D721Med (cell line): ENCODE data around the gene ZC3H7A.
A peak's percentile ranks its signal among the peaks of the same experiment; 100 is the strongest.

Experiments used
- DNase-seq: peaks from one replicate; pipeline ENCODE4 v3.0.0; 2011; ENCODE audit warnings: low spot score; ENCODE audit not compliant: insufficient read length
- FAIRE-seq: peaks from 2 replicates; lab custom pipeline; 2011; peaks lifted over from hg19 to GRCh38; lab: Jason Lieb, UNC
- CTCF ChIP-seq: IDR thresholded peaks from 2 replicates; pipeline ENCODE4 v1.5.1; 2012; ENCODE audit warnings: mild to moderate bottlenecking, control low read depth; ENCODE audit not compliant: insufficient read depth; ENCODE audit errors: missing control alignments

The ZC3H7A gene

DNA sequence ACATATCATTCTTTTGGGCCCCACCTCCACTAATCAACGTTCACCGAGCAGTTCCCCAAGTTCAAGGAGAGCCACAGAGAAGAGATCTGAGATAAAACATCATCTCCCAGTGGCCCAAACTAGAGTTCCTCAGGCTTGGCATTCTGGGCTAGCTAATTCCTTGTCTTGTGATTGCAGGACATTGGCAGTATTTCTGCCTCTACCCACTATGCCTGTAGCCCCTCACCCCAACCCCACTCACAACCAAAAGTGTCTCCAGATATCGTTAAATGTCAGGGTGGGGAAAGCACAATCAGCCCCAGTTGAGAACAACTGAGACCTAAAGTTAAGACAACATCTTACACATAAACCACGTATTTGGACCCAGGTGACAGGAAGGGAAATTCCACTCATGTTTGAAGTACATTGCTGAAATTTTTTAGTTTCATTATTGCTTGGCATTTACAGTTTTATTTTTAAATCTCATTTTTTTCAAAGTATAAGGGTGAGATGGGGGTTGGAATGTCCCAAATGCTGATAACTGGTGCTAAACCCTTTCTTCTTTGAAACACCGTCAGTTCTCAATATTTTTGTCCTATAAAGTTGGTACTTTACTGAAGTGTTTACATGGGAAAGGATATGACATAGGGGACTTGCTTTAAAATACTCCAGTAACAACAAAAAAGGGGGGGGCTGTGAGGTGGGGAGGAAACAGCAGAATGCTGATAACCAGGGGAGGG, 13.6 kb downstream of the ZC3H7A start:
- TF ChIP-seq CTCF, result no peak
- no peak for FAIRE-seq
- no peak for DNase-seq

DNA sequence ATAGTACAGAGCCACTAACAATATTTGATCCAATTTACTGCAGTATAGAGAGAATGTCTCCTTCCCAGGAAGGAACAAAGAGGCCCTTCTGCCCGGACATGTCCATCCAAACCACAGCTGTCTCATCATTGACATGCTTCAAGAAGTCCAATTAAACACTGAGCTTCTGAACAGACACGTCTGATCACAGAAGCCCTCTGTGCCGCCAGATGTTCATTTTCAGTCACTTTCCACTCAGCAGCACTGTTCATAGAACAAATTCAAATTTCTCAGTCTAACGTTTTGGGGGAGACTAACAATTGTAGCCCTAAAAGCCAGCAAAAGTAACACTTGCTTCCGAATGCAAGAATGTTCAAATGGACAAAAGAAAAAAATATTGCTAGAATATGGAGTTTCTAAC, 15.3 kb downstream of the ZC3H7A start:
- TF ChIP-seq CTCF, result no peak
- DNase-seq, result no peak
- peak; percentile 38 for FAIRE-seq

DNA sequence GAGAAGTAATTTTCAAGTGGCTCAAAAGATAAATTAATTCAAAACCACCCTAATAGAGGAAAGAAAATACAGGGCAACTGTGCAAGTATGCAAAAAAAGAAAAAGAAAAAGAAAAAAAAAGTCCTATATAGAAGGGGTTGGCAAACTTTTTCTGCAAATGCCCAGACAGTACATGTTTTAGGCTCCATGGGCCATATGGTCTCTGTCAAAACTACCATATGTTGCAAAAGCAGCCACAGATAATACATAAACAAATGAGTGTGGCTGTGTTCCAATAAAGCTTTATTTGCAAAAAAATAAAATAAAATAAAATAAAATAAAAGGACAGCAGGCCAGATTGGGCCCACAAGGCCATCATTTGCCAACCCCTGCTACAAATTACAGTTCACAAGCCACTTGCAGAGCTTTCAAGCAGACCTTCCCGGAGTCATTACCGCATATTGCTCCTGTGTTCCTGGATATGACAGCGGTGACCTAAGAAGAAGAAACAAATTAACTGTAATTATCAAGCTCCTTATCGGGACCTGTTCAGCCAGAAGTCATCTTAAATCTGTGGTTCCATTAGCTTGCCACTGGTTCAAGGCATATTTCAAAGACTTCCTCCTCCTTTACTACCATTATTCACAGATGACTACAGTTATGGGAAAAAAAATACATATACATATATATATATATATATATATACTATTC, 15.9 kb downstream of the ZC3H7A start:
- no peak for TF ChIP-seq CTCF
- DNase-seq, result no peak
- FAIRE-seq, result no peak

- FAIRE-seq, result no peak
- TF ChIP-seq CTCF, result no peak
Observed at GRCh38 chr16:11779074-11779473, 18.0 kb downstream of the ZC3H7A start.

DNA sequence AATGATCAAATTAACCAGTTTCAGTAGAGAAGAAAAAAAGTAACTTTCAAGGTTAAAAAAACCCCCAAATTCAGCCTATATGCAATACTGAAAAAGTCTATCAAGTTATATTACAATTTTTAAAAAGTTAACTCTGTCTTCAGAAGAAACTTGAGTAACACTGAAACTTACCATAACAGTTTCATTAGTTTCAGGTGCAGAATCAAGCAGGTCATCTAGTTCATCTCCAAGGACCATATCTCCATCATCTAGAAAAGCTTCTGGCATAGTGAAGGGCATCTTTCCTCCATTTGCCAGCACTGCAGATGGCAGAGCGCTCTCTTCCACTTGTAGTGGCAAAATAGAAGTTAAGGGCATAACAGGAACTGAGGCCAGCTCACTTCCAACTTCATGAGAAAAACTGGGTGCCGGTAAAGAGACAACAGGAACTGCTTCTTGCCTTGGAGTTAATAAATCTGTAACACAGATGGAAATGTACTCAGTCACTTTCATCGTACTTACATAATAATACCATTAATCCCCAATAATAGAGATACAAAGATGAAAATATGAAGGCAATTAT, 22.9 kb downstream of the ZC3H7A start:
- no peak for TF ChIP-seq CTCF
- FAIRE-seq (no peak), DNase-seq (no peak)

More at GRCh38 chr16:11779074-11779473, 18.0 kb downstream of the ZC3H7A start:
- DNase-seq, result no peak

DNA sequence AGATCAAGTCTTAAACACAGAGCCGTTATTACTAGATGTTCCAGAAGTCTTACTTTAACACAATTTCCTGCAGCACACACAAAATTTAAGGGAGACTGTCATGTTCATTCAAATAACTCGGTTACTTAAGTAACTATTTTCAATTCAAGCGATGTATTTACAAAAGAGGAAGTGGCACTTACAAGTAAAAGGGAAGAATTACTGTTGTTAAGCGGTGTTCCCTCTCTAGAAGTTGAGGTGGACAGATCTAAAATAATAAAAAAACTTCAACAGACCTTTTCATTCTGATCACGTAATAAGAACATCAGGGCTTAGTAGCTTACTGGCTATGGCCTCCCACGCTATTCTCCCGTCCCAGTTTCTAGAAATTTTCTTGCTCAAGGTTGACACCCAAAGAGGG, 28.2 kb downstream of the ZC3H7A start:
- no peak for FAIRE-seq
- TF ChIP-seq CTCF, result no peak

GRCh38 chr16:11762431-11762830, 34.6 kb downstream of the ZC3H7A start:
- TF ChIP-seq CTCF, result no peak
- DNase-seq (no peak), FAIRE-seq (no peak)

More for the DNA sequence above, 28.2 kb downstream of the ZC3H7A start:
- no peak for DNase-seq
